Smooth muscle cell (in vitro differentiated cells): ENCODE data around the gene ARHGEF39. TPM values are rescaled to one million over a fixed set of nuclear protein-coding genes. Genes with fewer than 3 reads are reported as not detected.
A peak's percentile ranks its signal among the peaks of the same experiment; 100 is the strongest.

Experiments used
- DNase-seq: peaks from one replicate; lab custom pipeline; 2025; ENCODE audit not compliant: unreplicated experiment; lab: John Stamatoyannopoulos, UW
- H2AFZ ChIP-seq: fragments of 200-600 bp; sonication (generic); 2 replicates; pipeline ENCODE4 v1.6.0; 2016; ENCODE audit warnings: antibody characterized with exemption, low read depth, mild to moderate bottlenecking
- H3F3A ChIP-seq: fragments of 200-600 bp; sonication (generic); 2 replicates; pipeline ENCODE4 v1.6.0; 2017; ENCODE audit warnings: antibody characterized with exemption, low read depth
- H3K27ac ChIP-seq: fragments of 200-600 bp; sonication (generic); 2 replicates; pipeline ENCODE4 v1.5.1; 2016; ENCODE audit warnings: low read depth, mild to moderate bottlenecking
- H3K27me3 ChIP-seq: fragments of 200-600 bp; sonication (generic); 2 replicates; pipeline ENCODE4 v1.6.1; 2016; ENCODE audit warnings: low read depth, mild to moderate bottlenecking
- H3K36me3 ChIP-seq: fragments of 200-600 bp; sonication (generic); 2 replicates; pipeline ENCODE4 v1.5.1; 2016; ENCODE audit warnings: low read depth
- H3K4me1 ChIP-seq: fragments of 200-600 bp; sonication (generic); 2 replicates; pipeline ENCODE4 v1.5.1; 2016; ENCODE audit warnings: low read depth
- H3K4me2 ChIP-seq: fragments of 200-600 bp; sonication (generic); 2 replicates; pipeline ENCODE4 v1.6.0; 2016; ENCODE audit warnings: mild to moderate bottlenecking
- H3K4me3 ChIP-seq: fragments of 200-600 bp; sonication (generic); 2 replicates; pipeline ENCODE4 v1.5.1; 2016; ENCODE audit warnings: mild to moderate bottlenecking
- H3K79me2 ChIP-seq: fragments of 200-600 bp; sonication (generic); 2 replicates; pipeline ENCODE4 v1.6.0; 2016; ENCODE audit warnings: low read depth, mild to moderate bottlenecking
- H3K9ac ChIP-seq: fragments of 200-600 bp; sonication (generic); 2 replicates; pipeline ENCODE4 v1.6.0; 2016; ENCODE audit warnings: low read depth
- H3K9me3 ChIP-seq: fragments of 200-600 bp; sonication (generic); replicated peaks from 2 replicates; pipeline ENCODE4 v1.5.1; 2016; ENCODE audit warnings: low read depth
- H4K20me1 ChIP-seq: fragments of 200-600 bp; sonication (generic); 2 replicates; pipeline ENCODE4 v1.6.0; 2016; ENCODE audit warnings: low read depth
- WGBS: methylation state at CpG from one replicate; pipeline ENCODE4 v1.1.7; 2016; ENCODE audit warnings: low lambda C conversion rate; 5-methylcytosine and 5-hydroxymethylcytosine counted together
- polyA plus RNA-seq: library from polyadenylated mRNA; unstranded; fragments of >200 nt; fragmentation: Nextera tagmentation; extraction: Ambion mirVana; gene quantifications from 2 replicates; pipeline ENCODE4 v1.2.1, GENCODE V29; 2016
- total RNA-seq: library from RNA; depleted of rRNA; stranded (reverse); fragments of >200 nt; gene quantifications from 2 replicates; pipeline ENCODE4 v1.2.3, GENCODE V29; 2014
- TF ChIP-seq, protein P1 (sequence below): fragments of 200-600 bp; sonication (generic); IDR thresholded peaks from 2 replicates; pipeline ENCODE4 v1.5.1; 2017; ENCODE audit warnings: borderline replicate concordance, mild to moderate bottlenecking, antibody characterized with exemption; ENCODE audit not compliant: insufficient read depth, poor library complexity, severe bottlenecking

Gene ARHGEF39
- total and polyA plus RNA-seq, 2 experiments from 2014 or later = 1.9 to 2.1 TPM

DNA sequence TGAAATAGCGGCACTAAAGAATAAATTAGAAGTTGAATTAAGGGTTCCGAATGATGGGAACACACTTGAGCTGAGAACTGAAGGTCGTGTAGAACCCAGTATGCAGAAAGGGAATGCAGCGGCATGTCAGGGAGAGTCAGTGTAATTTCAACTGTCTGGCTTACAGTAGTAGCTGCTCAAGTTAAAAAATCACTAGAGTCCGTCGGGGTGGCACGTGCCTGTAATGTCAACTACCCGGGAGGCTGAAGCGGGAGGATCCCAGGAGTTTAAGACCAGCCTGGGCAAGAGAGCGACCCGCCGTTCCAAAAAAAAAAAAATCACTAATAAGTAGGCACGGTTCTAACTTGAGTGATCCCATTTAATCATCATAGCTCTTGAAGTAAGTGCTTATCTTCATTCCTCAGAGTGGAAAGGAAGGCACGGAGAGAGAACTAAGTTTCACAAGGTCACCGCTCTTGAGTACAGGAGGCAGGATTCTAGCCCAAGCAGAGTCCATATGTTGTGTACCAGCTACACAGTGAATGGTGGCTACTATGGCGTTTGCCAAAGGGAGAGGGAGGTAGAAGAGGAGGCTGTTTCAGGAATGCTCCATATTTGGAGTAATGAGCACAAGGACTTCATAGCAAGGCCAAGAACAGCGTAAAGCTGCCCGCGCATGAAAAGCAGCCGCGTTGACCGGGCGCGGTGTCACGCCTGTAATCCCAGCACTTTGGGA, 8.0 kb downstream of the ARHGEF39 start:
- Histone ChIP-seq H3K4me2 (peak overlapping the region; percentile 70), H2AFZ (peak overlapping the region; percentile 33), H3K79me2 (peaks cover 5% of the 10 kb centered on the region), H3K4me3 (peak overlapping the region; percentile 36), H3K9me3 (no peaks in the 10 kb centered on the region), H3K27me3 (no peaks in the 10 kb centered on the region), H3K27ac (peak overlapping the region; percentile 89), H3K36me3 (no peaks in the 10 kb centered on the region), H3F3A (no peaks in the 10 kb centered on the region), H4K20me1 (no peaks in the 10 kb centered on the region), H3K9ac (peak overlapping the region; percentile 78), H3K4me1 (peaks cover 7% of the 10 kb centered on the region)
- 36% methylated on average over 25 of the region's 25 CpGs for WGBS
- TF ChIP-seq, protein P1, sequence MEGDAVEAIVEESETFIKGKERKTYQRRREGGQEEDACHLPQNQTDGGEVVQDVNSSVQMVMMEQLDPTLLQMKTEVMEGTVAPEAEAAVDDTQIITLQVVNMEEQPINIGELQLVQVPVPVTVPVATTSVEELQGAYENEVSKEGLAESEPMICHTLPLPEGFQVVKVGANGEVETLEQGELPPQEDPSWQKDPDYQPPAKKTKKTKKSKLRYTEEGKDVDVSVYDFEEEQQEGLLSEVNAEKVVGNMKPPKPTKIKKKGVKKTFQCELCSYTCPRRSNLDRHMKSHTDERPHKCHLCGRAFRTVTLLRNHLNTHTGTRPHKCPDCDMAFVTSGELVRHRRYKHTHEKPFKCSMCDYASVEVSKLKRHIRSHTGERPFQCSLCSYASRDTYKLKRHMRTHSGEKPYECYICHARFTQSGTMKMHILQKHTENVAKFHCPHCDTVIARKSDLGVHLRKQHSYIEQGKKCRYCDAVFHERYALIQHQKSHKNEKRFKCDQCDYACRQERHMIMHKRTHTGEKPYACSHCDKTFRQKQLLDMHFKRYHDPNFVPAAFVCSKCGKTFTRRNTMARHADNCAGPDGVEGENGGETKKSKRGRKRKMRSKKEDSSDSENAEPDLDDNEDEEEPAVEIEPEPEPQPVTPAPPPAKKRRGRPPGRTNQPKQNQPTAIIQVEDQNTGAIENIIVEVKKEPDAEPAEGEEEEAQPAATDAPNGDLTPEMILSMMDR = no peak
- DNase-seq = no peak

DNA sequence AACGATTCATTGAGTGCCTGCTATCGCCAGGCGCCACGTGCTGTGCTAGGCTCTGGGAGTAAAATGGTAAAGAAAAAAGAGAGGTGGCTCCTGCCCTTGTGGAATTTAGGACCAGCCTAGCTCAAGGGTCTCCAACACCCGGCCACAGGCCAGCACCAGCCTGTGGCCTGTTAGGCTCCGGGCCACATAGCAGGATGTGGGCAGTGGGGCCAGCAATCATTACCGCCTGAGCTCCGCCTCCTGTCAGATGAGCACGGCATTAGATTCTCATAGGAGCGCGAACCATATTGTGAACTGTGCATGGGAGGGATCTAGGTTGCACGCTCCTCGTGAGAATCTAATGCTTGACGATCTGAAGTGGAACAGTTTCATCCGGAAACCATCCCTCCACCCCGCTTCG, 8.6 kb downstream of the ARHGEF39 start:
- DNase-seq = no peak
- Histone ChIP-seq H3K4me2 (no peak overlapping the region), H3K79me2 (peaks cover 5% of the 10 kb centered on the region), H3K27ac (no peak overlapping the region), H3K27me3 (no peaks in the 10 kb centered on the region), H3K4me1 (peaks cover 7% of the 10 kb centered on the region), H4K20me1 (no peaks in the 10 kb centered on the region), H3K36me3 (no peaks in the 10 kb centered on the region), H3F3A (no peaks in the 10 kb centered on the region), H3K9ac (no peak overlapping the region), H2AFZ (no peak overlapping the region), H3K4me3 (no peak overlapping the region), H3K9me3 (no peaks in the 10 kb centered on the region)
- WGBS = 89% methylated on average over 17 of the region's 17 CpGs
- TF ChIP-seq, protein P1 = no peak

DNA sequence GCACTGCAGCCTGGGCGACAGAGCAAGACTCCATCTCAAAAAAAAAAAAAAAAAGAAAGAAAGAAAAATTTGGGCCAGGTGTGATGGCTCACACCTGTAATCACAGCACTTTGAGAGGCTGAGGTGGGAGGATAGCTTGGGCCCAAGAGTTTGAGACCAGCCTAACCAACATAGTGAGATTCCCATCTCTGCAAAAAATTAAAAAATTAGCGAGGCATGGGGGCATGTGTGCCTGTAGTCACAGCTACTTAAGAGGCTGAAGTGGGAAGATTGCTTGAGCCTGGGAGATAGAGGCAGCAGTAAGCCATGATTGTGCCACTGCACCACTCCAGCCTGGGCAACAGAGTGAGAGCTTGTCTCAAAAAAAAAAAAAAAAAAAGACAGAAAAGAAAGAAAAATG, 11.4 kb downstream of the ARHGEF39 start:
- H4K20me1 ChIP-seq = no peaks in the 10 kb centered on the region
- TF ChIP-seq, protein P1 = no peak
- H3K9me3 ChIP-seq = no peaks in the 10 kb centered on the region
- H3K4me2 ChIP-seq = no peak overlapping the region
- H3K4me1 ChIP-seq = no peaks in the 10 kb centered on the region
- no peaks in the 10 kb centered on the region for H3K27me3 ChIP-seq
- no peak for DNase-seq
- H3K27ac ChIP-seq = no peak overlapping the region
- H3K36me3 ChIP-seq = no peaks in the 10 kb centered on the region
- H3F3A ChIP-seq = no peaks in the 10 kb centered on the region
- no peaks in the 10 kb centered on the region for H3K79me2 ChIP-seq
- H2AFZ ChIP-seq = no peak overlapping the region
- H3K9ac ChIP-seq = no peak overlapping the region
- no peak overlapping the region for H3K4me3 ChIP-seq
- 91% methylated on average over 2 of the region's 2 CpGs for WGBS

DNA sequence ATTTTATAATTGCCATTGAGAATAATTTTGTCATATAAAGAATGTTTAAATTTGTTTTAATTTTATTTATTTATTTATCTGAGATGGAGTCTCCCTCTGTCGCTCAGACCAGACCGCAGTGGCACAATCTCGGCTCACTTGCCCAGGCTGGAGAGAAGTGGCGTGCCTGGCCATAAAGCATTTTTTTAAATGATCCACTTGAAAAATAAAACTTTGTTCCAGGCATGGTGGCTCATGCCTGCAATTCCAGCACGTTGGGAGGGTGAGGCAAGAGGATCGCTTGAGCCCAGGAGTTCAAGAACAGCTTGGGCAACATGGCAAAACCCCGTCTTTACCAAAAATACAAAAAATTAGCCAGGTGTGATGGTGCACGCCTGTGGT, 12.2 kb downstream of the ARHGEF39 start:
- no peak for DNase-seq
- H3K4me2 ChIP-seq = no peak overlapping the region
- H4K20me1 ChIP-seq = no peaks in the 10 kb centered on the region
- WGBS = 86% methylated on average over 8 of the region's 8 CpGs
- no peak overlapping the region for H3K9ac ChIP-seq
- H2AFZ ChIP-seq = no peak overlapping the region
- H3K4me1 ChIP-seq = no peaks in the 10 kb centered on the region
- H3K27me3 ChIP-seq = no peaks in the 10 kb centered on the region
- H3K27ac ChIP-seq = peak overlapping the region; percentile 30
- no peaks in the 10 kb centered on the region for H3K79me2 ChIP-seq
- H3F3A ChIP-seq = no peaks in the 10 kb centered on the region
- TF ChIP-seq, protein P1 = no peak
- H3K9me3 ChIP-seq = no peaks in the 10 kb centered on the region
- H3K36me3 ChIP-seq = no peaks in the 10 kb centered on the region
- no peak overlapping the region for H3K4me3 ChIP-seq
